DOHH2 (cell line): Measurements from ENCODE around the gene DNER.

Experiments
- EZH2phosphoT487 ChIP-seq: fragments of 200-600 bp; sonication (generic); IDR thresholded peaks from 2 replicates; pipeline ENCODE4 v1.6.1; 2017; ENCODE audit warnings: borderline replicate concordance, mild to moderate bottlenecking, antibody characterized with exemption, low read length, moderate library complexity, mixed read lengths
- TF ChIP-seq, protein P1 (sequence below): fragments of 200-600 bp; sonication (generic); IDR thresholded peaks from one replicate; pipeline ENCODE4 v1.5.1; 2014; ENCODE audit warnings: antibody characterized with exemption, mild to moderate bottlenecking, low read depth, low read length; ENCODE audit not compliant: poor library complexity, severe bottlenecking

DNA sequence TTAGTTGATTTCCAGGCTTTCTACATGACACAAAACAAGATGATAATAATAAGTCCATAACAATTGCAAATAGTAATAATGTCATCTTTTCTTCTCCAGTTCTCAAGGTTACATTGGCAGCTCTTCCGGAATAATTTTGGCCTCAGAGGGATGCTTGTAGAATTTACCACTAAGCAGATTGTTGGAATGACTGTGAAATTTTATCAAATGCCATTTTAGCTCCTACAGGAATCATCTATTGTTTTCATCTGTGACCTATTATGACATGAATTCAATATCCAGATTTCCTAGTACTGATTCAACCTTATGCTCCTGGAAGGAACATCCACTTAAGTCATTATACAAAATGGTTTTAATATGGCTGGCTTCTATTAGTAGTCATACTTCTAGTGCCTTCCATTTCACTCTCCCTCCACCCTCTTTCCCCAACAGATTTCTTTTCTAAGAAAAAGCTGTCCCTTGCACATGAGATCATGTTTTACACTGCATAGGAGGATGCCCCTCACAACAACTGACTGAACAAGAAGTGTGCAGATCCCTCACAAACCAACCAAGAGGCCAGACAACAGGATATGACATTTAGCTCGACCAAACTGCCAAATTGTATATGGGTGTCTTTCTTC lies 200.0 kb downstream of the DNER start:
- TF ChIP-seq, protein P1, sequence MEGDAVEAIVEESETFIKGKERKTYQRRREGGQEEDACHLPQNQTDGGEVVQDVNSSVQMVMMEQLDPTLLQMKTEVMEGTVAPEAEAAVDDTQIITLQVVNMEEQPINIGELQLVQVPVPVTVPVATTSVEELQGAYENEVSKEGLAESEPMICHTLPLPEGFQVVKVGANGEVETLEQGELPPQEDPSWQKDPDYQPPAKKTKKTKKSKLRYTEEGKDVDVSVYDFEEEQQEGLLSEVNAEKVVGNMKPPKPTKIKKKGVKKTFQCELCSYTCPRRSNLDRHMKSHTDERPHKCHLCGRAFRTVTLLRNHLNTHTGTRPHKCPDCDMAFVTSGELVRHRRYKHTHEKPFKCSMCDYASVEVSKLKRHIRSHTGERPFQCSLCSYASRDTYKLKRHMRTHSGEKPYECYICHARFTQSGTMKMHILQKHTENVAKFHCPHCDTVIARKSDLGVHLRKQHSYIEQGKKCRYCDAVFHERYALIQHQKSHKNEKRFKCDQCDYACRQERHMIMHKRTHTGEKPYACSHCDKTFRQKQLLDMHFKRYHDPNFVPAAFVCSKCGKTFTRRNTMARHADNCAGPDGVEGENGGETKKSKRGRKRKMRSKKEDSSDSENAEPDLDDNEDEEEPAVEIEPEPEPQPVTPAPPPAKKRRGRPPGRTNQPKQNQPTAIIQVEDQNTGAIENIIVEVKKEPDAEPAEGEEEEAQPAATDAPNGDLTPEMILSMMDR: no peak
- no peak for TF ChIP-seq EZH2phosphoT487
